IPS DF 6.9 (cell line): ENCODE results near the gene GH1.

Experiments
- DNase-seq: peaks from one replicate; pipeline ENCODE4 v3.0.0-alpha.2; 2013; ENCODE audit warnings: low read depth, low spot score
- H3K27ac ChIP-seq: one replicate; pipeline ENCODE4 v1.5.1; 2013; ENCODE audit warnings: low read length, control low read depth
- H3K27me3 ChIP-seq: 2 replicates; pipeline ENCODE4 v1.6.1; 2013; ENCODE audit warnings: mild to moderate bottlenecking, low read length; ENCODE audit not compliant: control insufficient read depth, insufficient read depth
- H3K36me3 ChIP-seq: 2 replicates; pipeline ENCODE4 v1.6.1; 2013; ENCODE audit warnings: low read length; ENCODE audit not compliant: control insufficient read depth, insufficient read depth
- H3K4me1 ChIP-seq: 2 replicates; pipeline ENCODE4 v1.6.1; 2013; ENCODE audit warnings: low read length; ENCODE audit not compliant: control insufficient read depth, insufficient read depth
- H3K4me3 ChIP-seq: 2 replicates; pipeline ENCODE4 v1.5.1; 2013; ENCODE audit warnings: mild to moderate bottlenecking, low read length
- H3K9me3 ChIP-seq: 2 replicates; pipeline ENCODE4 v1.6.1; 2013; ENCODE audit warnings: low read length, inconsistent platforms; ENCODE audit not compliant: control insufficient read depth, insufficient read depth
- WGBS: extraction: QIAGEN DNeasy Blood & Tissue Kit; methylation state at CpG from one replicate; pipeline ENCODE4 v1.1.7; 2013; ENCODE audit warnings: mixed read lengths, missing lambda C conversion rate; ENCODE audit not compliant: insufficient read length, insufficient coverage; 5-methylcytosine and 5-hydroxymethylcytosine counted together

GH1 gene

GRCh38 chr17:63955232-63955631 lies 36.6 kb upstream of the GH1 start:
- WGBS = no CpG with 5 or more reads among the region's 11 CpGs
- H3K9me3 ChIP-seq = no peaks in the 10 kb centered on the region

GRCh38 chr17:63954402-63955063 lies 35.9 kb upstream of the GH1 start:
- no CpG with 5 or more reads among the region's 11 CpGs for WGBS
- DNase-seq = no peak
- Histone ChIP-seq H3K27me3 (no peaks in the 10 kb centered on the region), H3K27ac (no peak overlapping the region), H3K36me3 (no peaks in the 10 kb centered on the region), H3K9me3 (no peaks in the 10 kb centered on the region), H3K4me1 (no peaks in the 10 kb centered on the region), H3K4me3 (no peak overlapping the region)

More at GRCh38 chr17:63955232-63955631, 36.6 kb upstream of the GH1 start:
- Histone ChIP-seq H3K27ac (no peak overlapping the region), H3K4me3 (no peak overlapping the region), H3K36me3 (no peaks in the 10 kb centered on the region), H3K4me1 (peaks cover 3% of the 10 kb centered on the region), H3K27me3 (no peaks in the 10 kb centered on the region)
- DNase-seq = no peak

- WGBS = no CpG with 5 or more reads among the region's 29 CpGs
- Histone ChIP-seq H3K27ac (no peak overlapping the region), H3K9me3 (no peaks in the 10 kb centered on the region), H3K36me3 (no peaks in the 10 kb centered on the region), H3K4me1 (peaks cover 3% of the 10 kb centered on the region), H3K4me3 (no peak overlapping the region), H3K27me3 (no peaks in the 10 kb centered on the region)
- DNase-seq = no peak
Observed at GRCh38 chr17:63950940-63951907, 32.6 kb upstream of the GH1 start.

- no peaks in the 10 kb centered on the region for H3K27me3 ChIP-seq
- no peak overlapping the region for H3K27ac ChIP-seq
- no peak for DNase-seq
- no peaks in the 10 kb centered on the region for H3K36me3 ChIP-seq
- peaks cover 3% of the 10 kb centered on the region for H3K4me1 ChIP-seq
- no peaks in the 10 kb centered on the region for H3K9me3 ChIP-seq
- WGBS = no CpG with 5 or more reads among the region's 18 CpGs
- H3K4me3 ChIP-seq = no peak overlapping the region
Observed at GRCh38 chr17:63949576-63950250, 31.1 kb upstream of the GH1 start.

- Histone ChIP-seq H3K27me3 (no peaks in the 10 kb centered on the region), H3K4me1 (peaks cover 3% of the 10 kb centered on the region), H3K36me3 (no peaks in the 10 kb centered on the region), H3K4me3 (no peak overlapping the region), H3K27ac (no peak overlapping the region), H3K9me3 (no peaks in the 10 kb centered on the region)
- no peak for DNase-seq
- WGBS = no CpG with 5 or more reads among the region's 9 CpGs
Observed at GRCh38 chr17:63948521-63948920, 29.9 kb upstream of the GH1 start.

GRCh38 chr17:63947711-63948330 lies 29.2 kb upstream of the GH1 start:
- WGBS = no CpG with 5 or more reads among the region's 18 CpGs
- no peak for DNase-seq
- peaks cover 1% of the 10 kb centered on the region; the same call in 1 of the 2 replicates for H3K36me3 ChIP-seq
- H3K27ac ChIP-seq = no peak overlapping the region
- H3K4me1 ChIP-seq = peaks cover 3% of the 10 kb centered on the region
- no peak overlapping the region for H3K4me3 ChIP-seq
- H3K9me3 ChIP-seq = no peaks in the 10 kb centered on the region
- H3K27me3 ChIP-seq = no peaks in the 10 kb centered on the region

GRCh38 chr17:63946440-63947363 lies 28.1 kb upstream of the GH1 start:
- DNase-seq = no peak
- Histone ChIP-seq H3K4me3 (no peak overlapping the region), H3K4me1 (peaks cover 3% of the 10 kb centered on the region), H3K9me3 (no peaks in the 10 kb centered on the region), H3K27ac (no peak overlapping the region), H3K27me3 (no peaks in the 10 kb centered on the region), H3K36me3 (peaks cover 7% of the 10 kb centered on the region; the same call in 1 of the 2 replicates)
- WGBS = no CpG with 5 or more reads among the region's 20 CpGs

GRCh38 chr17:63945784-63946439 lies 27.3 kb upstream of the GH1 start:
- Histone ChIP-seq H3K36me3 (peaks cover 7% of the 10 kb centered on the region; the same call in 1 of the 2 replicates), H3K9me3 (no peaks in the 10 kb centered on the region), H3K4me1 (peaks cover 3% of the 10 kb centered on the region), H3K27me3 (no peaks in the 10 kb centered on the region), H3K27ac (no peak overlapping the region), H3K4me3 (no peak overlapping the region)
- no peak for DNase-seq
- no CpG with 5 or more reads among the region's 6 CpGs for WGBS
